Erythroblast (primary cell): ENCODE data around the gene SPATA6.
"Not testable (repeated sequence)": the region's sequence is repeated elsewhere in the genome, so short reads cannot be mapped to it uniquely, and the experiment has no call there.

ENCODE experiments used
- DNase-seq, 2 experiments: peaks; one replicate each; lab custom pipeline; 2025; lab: John Stamatoyannopoulos, UW
- GATA1 ChIP-seq: IDR thresholded peaks from 2 replicates; pipeline ENCODE4 v1.6.1; 2011; ENCODE audit warnings: low read depth, mild to moderate bottlenecking, control low read depth, low read length, moderate library complexity
- POLR2A ChIP-seq: IDR thresholded peaks from 2 replicates; pipeline ENCODE4 v1.6.1; 2011; ENCODE audit warnings: mild to moderate bottlenecking, low read length

Gene SPATA6

DNA sequence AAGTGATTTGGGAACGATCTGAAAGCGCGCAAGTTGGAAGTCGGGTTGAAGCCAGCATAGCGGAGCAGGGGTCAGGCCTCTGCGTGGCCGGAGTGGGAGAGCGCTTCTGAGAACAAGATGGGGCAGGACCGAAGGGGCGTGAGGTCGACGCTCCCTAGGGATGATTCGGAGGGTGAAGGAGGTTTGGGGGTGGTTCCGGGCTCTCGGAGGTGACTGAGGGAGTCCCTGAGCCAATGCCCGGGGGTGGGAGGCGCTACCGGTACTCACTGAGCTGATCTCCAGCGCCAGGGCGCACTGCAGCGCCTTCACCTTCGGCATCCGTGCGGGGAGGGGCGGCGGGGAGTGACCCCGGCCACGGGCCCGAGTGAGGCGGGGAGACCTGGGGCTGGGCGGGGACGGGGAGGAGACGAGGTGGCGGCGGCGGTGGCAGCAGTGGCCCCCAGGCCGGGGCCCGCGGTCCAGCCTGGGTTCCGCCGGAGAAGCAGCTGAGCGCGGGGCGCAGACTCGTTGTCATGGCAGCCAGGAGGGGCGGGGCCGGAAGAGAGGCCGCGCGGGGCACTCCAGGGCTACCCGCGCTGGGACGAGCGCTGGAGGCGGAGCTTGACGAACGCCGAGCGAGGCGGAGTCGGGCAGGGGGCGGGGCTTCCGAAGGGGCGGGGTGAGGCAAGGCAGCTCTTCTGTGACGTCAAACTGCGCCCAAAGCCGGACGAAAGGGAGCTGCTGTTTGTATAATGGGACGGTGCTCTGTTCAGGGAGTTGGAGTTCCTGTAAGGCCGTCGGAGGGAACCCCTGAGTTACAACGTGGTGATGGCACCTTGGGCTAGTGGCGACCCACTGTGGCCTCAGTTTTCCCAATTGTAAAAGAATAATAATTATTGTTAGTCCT, at the start of gene SPATA6:
Gene SPATA6 (minus strand): TSS at position 514 of the 886 bp plus-strand sequence. CDS start 196 bp downstream, at position 318.
- peak; percentile 89 to 94 for DNase-seq
- TF ChIP-seq POLR2A (peak; percentile 28), GATA1 (no peak)

DNA sequence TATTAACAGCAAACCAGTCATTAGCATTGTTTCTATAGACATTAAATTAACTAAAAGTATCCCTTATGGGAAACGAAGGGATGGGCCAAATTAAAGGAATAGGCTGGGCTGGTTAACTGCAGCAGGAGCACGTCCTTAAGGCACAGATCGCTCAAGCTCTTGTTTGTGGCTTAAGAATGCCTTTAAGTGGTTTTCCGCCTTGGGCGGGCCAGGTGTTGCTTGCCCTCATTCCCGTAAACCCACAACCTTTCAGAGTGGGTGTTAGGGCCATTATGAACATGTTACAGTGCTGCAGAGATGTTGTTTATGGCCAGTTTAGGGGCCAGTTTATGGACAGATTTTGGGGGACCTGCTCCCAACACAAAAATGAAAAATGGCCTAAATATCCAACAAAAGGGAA, 47.9 kb upstream of the SPATA6 start:
- DNase-seq = not testable (repeated sequence)

DNA sequence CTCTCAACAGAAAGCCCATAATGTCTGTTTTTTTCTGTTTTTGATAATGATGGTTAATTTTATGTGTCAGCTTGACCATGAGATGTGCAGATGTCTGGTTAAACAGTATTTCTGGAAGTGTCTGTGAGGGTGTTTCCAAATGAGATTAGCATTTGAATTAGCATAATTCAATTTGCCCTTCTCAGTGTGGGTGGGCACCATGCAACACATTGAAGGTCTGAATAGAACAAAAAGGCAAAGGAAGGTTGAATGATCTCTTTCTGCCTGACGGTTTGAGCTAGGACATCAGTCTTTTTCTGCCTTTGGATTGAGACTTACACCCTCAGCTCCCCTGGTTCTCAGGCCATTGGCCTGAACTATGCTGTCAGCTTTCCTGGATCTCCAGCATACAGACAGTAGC, 34.9 kb upstream of the SPATA6 start:
- TF ChIP-seq POLR2A = no peak
- no peak for TF ChIP-seq GATA1

DNA sequence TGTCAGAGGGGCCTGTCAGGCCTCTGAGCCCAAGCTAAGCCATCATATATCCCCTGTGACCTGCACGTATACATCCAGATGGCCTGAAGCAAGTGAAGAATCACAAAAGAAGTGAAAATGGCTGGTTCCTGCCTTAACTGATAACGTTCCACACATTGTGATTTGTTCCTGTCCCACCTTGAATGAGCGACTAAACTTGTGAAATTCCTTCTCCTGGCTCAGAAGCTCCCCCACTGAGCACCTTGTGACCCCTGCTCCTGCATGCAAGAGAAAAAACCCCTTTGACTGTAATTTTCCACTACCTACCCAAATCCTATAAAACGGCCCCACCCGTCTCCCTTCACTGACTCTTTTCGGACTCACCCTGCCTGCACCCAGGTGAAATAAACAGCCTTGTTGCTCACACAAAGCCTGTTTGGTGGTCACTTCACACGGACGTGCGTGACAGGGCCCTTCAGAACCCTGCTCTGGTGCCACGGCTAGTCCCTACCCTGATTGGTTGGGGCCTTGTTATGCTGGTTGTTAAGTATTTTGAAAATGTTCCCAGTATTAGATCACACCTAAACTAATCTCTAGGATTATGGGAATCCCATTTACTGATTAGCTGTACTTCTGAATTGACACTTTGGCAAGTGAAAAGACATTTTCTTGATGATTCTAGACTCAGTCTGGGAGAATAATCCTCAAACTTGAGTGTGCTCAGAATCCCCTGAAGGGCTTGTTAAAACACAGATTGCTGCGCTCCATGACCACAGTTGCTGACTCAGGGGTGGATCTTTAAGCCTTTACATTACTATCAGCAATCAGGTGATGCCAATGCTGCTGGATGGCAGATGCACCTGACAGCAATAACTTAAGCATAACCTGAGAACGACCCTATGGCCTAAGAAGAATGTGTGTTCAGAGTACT, 28.8 kb upstream of the SPATA6 start:
- DNase-seq = no peak
- no peak for TF ChIP-seq GATA1
- no peak for TF ChIP-seq POLR2A

More for the DNA sequence above, 34.9 kb upstream of the SPATA6 start:
- no peak for DNase-seq

DNA sequence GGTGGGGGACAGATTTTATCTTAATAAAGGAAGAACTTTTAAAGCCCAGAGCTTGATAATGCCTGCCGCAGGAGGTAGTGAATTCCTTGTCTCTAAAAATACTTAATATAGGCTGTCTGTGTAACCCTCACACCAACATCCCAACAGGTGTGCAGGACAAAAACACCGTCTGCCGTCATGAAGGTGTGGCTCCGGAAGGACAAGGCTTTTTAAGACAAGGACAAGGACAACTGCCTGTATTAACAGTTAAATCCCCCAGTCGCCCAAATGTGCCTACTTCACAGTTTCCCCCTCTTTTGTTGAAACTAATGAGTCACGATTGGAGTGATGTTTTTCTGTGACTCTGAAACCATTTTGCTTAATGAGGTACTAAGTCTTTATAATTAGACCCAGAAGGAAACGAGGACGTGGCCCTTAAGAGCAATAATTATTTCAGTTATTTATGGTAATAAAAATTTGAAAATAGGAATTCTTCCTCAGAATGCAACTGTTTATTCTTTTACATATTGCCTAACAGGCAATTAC, 27.3 kb upstream of the SPATA6 start:
- DNase-seq = no peak
- TF ChIP-seq POLR2A (no peak), GATA1 (no peak)

DNA sequence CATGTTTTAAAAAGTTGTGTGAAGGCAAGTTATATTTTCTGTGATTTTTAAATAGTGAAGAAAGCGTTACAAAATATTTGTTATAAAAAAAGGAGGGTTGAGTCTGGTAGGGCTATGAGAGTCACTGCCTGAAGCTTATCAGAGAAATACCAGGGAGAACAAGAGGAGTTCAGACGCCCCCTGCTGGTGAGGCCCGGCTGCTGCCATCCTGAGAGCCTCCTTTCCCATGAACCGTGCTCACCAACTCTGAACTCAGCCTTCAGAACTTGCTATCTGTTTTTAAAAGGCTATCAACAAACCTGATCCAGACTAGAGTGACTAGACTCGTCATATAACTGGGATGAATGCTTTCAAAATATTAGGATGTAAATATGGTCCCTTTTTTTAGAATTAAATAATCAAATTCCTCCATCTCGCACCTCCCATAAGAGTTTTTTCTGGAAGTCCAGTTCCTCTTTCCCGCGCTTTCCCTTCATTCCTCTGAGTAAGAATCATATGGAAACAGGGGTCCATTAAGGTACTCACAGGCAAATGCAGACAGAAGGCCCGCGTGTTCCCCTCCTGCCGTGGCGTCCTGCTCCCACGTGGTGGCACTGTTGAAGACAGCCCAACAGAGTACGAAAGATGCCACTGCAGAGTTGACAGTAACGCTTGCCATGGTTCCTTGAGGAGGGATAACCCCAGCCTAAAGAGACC, 26.2 kb upstream of the SPATA6 start:
- peak; percentile 71 to 83 for DNase-seq
- TF ChIP-seq GATA1 (no peak), POLR2A (no peak)

DNA sequence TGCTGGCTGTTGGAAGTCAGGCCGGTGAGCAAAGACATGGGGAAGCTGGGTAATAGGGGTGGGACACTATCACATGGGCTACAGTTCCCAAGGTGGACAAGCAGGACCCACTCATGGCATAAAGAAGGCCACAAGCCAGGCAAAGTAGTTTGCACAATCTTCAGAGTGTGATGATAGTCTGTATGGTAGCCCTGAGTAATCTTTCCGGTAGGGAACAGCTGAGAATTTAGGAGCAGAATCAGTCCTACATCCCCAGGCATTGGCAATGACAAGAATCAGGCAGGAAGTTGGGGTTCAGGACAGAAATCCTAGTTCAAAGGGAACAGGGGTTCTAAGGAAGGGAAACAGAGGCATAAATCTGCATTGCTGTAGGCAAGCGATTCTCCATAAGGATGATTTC, 23.9 kb upstream of the SPATA6 start:
- no peak for DNase-seq
- TF ChIP-seq GATA1 (no peak), POLR2A (no peak)

DNA sequence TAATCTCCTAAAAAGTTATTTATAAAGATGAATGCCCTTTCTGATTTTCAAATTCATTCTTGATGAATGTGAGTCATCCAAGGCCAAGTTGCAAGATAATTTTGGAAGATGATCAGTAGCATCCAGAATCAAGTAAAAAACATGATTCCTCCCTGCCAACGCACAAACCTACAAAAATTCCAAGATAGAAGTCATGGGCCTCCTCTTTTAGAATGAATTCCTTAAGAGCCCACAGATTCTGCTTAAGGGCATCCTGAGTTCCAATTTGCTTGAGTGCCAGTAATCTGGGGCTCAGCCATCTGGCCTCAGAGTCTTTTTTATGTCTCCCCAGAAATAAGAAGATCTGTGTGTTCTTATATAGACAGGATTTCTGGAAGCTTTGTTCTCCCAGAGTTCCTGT, 23.2 kb upstream of the SPATA6 start:
- TF ChIP-seq POLR2A (no peak), GATA1 (no peak)
- DNase-seq = no peak

DNA sequence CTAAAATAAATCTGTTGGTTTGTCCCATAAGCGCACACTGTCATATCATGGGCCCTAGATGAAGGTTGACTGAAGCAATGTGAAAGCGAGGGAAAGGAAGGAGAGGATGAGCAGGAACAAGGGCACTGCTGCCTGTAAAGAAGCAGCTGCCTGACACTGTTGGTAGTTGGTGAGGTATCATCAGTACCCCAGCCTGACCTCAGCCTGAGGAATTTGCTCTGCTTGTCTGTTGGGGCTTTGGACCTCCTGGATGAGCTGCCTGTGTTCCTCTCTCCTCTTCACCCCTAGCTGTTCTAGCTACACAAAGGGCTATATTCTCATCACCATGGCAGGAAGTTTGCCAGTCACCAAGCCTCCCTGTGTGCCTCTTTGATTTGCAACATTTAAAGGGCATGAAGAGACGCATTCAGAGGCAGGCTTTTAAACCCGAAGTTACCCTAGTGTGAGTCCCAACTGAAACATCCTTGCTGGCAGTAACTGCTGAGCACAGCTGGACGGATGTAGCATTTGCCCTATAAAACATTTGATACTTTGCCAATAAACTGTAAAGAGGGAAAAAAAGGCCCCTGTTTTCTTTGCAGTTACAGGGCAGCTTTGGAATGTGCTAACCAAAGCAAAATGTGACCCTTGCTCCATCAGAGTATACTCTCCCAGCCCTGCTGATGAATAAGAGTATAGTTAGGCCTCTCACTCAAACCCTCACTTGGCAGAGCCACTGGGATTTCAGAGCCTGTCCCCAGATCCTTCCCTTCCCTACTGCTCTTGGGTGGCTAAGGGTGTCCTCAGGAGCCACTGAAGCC, 22.2 kb upstream of the SPATA6 start:
- no peak for DNase-seq
- no peak for TF ChIP-seq POLR2A
- TF ChIP-seq GATA1 = no peak

DNA sequence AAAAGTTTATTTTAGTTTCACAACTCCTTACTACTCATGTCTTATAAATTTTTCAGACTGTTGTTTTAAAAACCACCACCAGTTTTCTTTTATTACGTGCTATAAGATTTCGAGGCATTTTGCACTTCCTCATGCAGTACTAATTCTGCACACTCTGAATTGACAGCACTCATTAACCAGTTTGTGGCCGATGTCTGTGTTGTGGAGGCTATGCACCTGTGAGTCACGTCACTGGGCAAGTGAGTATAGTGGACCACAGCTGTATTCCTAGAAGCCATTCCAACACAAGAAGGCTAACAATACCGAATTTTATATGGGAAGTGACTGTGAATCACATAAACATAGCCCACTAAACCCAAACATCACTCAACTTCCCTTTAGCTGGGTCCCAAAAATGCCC, 21.0 kb upstream of the SPATA6 start:
- DNase-seq = no peak
- TF ChIP-seq POLR2A (no peak), GATA1 (no peak)

DNA sequence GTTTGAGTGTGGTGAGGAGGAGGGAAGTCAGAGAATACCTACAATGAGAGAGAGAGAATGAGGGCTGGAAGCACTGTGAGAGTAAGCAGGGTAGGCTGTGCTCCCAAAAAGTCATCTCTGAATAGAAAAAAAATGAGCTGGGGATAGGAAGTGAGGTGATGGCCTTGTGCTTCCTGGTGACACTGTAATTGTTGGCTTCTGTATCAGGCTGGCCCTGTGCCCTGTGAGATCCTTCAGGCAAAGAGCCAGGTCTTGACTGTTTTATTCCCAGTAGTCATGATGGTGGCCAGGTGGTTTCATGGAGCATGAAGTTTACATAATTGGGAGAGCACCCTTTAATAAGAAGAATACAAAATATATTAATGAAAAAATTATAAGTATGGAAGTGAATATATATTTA, 20.4 kb upstream of the SPATA6 start:
- no peak for TF ChIP-seq GATA1
- no peak for TF ChIP-seq POLR2A
- DNase-seq = no peak

DNA sequence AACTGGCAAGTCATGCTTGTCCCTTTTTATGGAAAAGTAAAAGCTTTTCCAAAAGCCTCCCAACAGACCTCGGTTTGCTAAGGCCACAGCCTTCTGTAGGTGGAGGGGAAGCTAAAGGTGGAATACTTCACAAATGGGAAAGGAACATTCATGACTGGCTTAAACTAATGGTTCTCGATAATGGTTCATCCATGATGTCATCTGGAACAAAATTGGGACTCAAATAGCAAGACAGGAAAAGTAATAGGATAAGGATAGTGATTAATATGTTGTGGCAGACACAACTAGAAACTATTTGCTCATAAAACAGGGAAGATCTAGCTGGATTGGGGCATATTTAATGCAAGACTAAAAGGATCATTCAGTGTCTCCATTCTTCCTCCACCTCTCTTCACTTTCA, 16.7 kb upstream of the SPATA6 start:
- no peak for TF ChIP-seq POLR2A
- no peak for TF ChIP-seq GATA1
- no peak for DNase-seq
